Stomach (tissue), 4 donors: ENCODE measurements around the gene IWS1.

Experiments used
- POLR2AphosphoS5 ChIP-seq, 3 donors: sonication (generic); formaldehyde crosslinking; IDR thresholded peaks; one replicate each; pipeline ENCODE4 v1.6.1; 2016; ENCODE audit warnings: antibody characterized with exemption in 3 of 3
- TF ChIP-seq, protein P1 (sequence below), 7 experiments: fragments of 450-650 bp in 4 of 7; fragments of 200-600 bp in 3 of 7; sonication (generic) in 3 of 7; IDR thresholded peaks; one replicate each; pipeline ENCODE4 v1.5.1; 2016 to 2019; ENCODE audit warnings: antibody characterized with exemption in 7 of 7, control low read depth in 2 of 7, mild to moderate bottlenecking in 1 of 7

DNA sequence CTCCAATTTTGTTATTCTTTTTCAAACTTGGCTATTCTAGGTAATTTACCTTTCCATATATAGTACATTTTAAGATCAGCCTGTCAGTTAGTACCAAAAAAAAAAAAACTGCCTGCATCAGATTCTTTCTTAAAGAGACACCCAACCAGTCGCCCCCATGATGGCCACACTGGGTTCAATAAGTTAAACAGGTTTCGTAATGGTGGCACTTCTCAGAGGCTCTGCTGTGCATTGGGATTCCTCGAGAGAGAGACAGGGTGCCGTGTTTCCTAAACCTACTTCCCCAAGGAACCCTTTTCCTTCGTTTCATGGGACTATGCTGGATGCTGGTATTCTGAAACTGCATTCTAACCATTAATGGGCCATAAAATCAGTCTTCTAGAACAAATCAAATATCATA is 46.6 kb upstream of the IWS1 start:
- TF ChIP-seq, protein P1, sequence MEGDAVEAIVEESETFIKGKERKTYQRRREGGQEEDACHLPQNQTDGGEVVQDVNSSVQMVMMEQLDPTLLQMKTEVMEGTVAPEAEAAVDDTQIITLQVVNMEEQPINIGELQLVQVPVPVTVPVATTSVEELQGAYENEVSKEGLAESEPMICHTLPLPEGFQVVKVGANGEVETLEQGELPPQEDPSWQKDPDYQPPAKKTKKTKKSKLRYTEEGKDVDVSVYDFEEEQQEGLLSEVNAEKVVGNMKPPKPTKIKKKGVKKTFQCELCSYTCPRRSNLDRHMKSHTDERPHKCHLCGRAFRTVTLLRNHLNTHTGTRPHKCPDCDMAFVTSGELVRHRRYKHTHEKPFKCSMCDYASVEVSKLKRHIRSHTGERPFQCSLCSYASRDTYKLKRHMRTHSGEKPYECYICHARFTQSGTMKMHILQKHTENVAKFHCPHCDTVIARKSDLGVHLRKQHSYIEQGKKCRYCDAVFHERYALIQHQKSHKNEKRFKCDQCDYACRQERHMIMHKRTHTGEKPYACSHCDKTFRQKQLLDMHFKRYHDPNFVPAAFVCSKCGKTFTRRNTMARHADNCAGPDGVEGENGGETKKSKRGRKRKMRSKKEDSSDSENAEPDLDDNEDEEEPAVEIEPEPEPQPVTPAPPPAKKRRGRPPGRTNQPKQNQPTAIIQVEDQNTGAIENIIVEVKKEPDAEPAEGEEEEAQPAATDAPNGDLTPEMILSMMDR (IDR thresholded peaks at IDR 0.05) = no peak
- TF ChIP-seq POLR2AphosphoS5 (IDR thresholded peaks at IDR 0.05) = no peak
